ENCODE results near the gene PRSS57.

PRSS57 gene

GRCh38 chr19:688214-688613 is 7.0 kb downstream of the PRSS57 start:
- Histone ChIP-seq H3K9me3 (replicated peaks; ENCODE audit: insufficient read depth, low read length) (no peaks in the 10 kb centered on the region), H3K9me2 (replicated peaks; ENCODE audit: insufficient read depth, low read length) (no peaks in the 10 kb centered on the region), H3K36me3 (replicated peaks; ENCODE audit: insufficient read depth, low read length) (no peaks in the 10 kb centered on the region), H3K4me1 (ENCODE audit: low read length) (no peaks in the 10 kb centered on the region), H3F3A (ENCODE audit: insufficient read depth, low read length) (no peaks in the 10 kb centered on the region), H2AFZ (ENCODE audit: low read length) (no peak overlapping the region), H3K9ac (ENCODE audit: low read length) (no peak overlapping the region), H4K20me1 (ENCODE audit: insufficient read depth, low read length) (no peaks in the 10 kb centered on the region), H3K27me3 (replicated peaks; ENCODE audit: insufficient read depth, low read length) (peaks cover 86% of the 10 kb centered on the region), H3K4me3 (ENCODE audit: low read length) (no peak overlapping the region), H3K79me2 (ENCODE audit: low read length) (no peaks in the 10 kb centered on the region), H3K4me2 (ENCODE audit: low read depth, low read length) (no peak overlapping the region), H3K27ac (ENCODE audit: low read length) (no peak overlapping the region)
- DNase-seq = no peak
- TF ChIP-seq EZH2phosphoT487 (IDR thresholded peaks at IDR 0.05; ENCODE audit: low read length) (no peak), EZH2 (optimal IDR thresholded peaks at IDR 0.05; ENCODE audit: low read depth, low read length) (no peak), CTCF (IDR thresholded peaks at IDR 0.05; ENCODE audit: low read length) (no peak)

- Histone ChIP-seq H3K36me3 (replicated peaks; ENCODE audit: insufficient read depth, low read length) (no peaks in the 10 kb centered on the region), H3F3A (ENCODE audit: insufficient read depth, low read length) (no peaks in the 10 kb centered on the region), H4K20me1 (ENCODE audit: insufficient read depth, low read length) (no peaks in the 10 kb centered on the region), H3K4me3 (ENCODE audit: low read length) (no peak overlapping the region), H3K9me3 (replicated peaks; ENCODE audit: insufficient read depth, low read length) (no peaks in the 10 kb centered on the region), H3K79me2 (ENCODE audit: low read length) (no peaks in the 10 kb centered on the region), H3K27ac (ENCODE audit: low read length) (no peak overlapping the region), H3K9ac (ENCODE audit: low read length) (no peak overlapping the region), H3K9me2 (replicated peaks; ENCODE audit: insufficient read depth, low read length) (no peaks in the 10 kb centered on the region), H3K27me3 (replicated peaks; ENCODE audit: insufficient read depth, low read length) (peaks cover 89% of the 10 kb centered on the region), H3K4me1 (ENCODE audit: low read length) (no peaks in the 10 kb centered on the region), H3K4me2 (ENCODE audit: low read depth, low read length) (no peak overlapping the region), H2AFZ (ENCODE audit: low read length) (no peak overlapping the region)
- DNase-seq = no peak
- TF ChIP-seq EZH2phosphoT487 (IDR thresholded peaks at IDR 0.05; ENCODE audit: low read length) = no peak
- no peak for TF ChIP-seq EZH2 (optimal IDR thresholded peaks at IDR 0.05; ENCODE audit: low read depth, low read length)
- no peak for TF ChIP-seq CTCF (IDR thresholded peaks at IDR 0.05; ENCODE audit: low read length)
Measured at GRCh38 chr19:687569-688166, 7.6 kb downstream of the PRSS57 start.

GRCh38 chr19:686589-687297 is 8.5 kb downstream of the PRSS57 start:
- H3K79me2 ChIP-seq (ENCODE audit: low read length) = no peaks in the 10 kb centered on the region
- no peak for DNase-seq
- no peak overlapping the region for H3K4me3 ChIP-seq (ENCODE audit: low read length)
- no peaks in the 10 kb centered on the region for H3K9me3 ChIP-seq (replicated peaks; ENCODE audit: insufficient read depth, low read length)
- H4K20me1 ChIP-seq (ENCODE audit: insufficient read depth, low read length) = no peaks in the 10 kb centered on the region
- no peak overlapping the region for H3K9ac ChIP-seq (ENCODE audit: low read length)
- no peaks in the 10 kb centered on the region for H3K4me1 ChIP-seq (ENCODE audit: low read length)
- no peak overlapping the region for H2AFZ ChIP-seq (ENCODE audit: low read length)
- H3F3A ChIP-seq (ENCODE audit: insufficient read depth, low read length) = no peaks in the 10 kb centered on the region
- no peak overlapping the region for H3K27ac ChIP-seq (ENCODE audit: low read length)
- peaks cover 86% of the 10 kb centered on the region for H3K27me3 ChIP-seq (replicated peaks; ENCODE audit: insufficient read depth, low read length)
- no peaks in the 10 kb centered on the region for H3K36me3 ChIP-seq (replicated peaks; ENCODE audit: insufficient read depth, low read length)
- H3K4me2 ChIP-seq (ENCODE audit: low read depth, low read length) = no peak overlapping the region
- no peaks in the 10 kb centered on the region for H3K9me2 ChIP-seq (replicated peaks; ENCODE audit: insufficient read depth, low read length)
- TF ChIP-seq EZH2phosphoT487 (IDR thresholded peaks at IDR 0.05; ENCODE audit: low read length) (no peak), EZH2 (optimal IDR thresholded peaks at IDR 0.05; ENCODE audit: low read depth, low read length) (no peak), CTCF (IDR thresholded peaks at IDR 0.05; ENCODE audit: low read length) (no peak)
